K562 (cell line): ENCODE measurements around the gene TRAPPC5. TPM values are rescaled to one million over a fixed set of nuclear protein-coding genes. Genes with fewer than 3 reads are reported as not detected.

ENCODE experiments used
- ARID4B ChIP-seq: sonication (generic); formaldehyde crosslinking; IDR thresholded peaks from 2 replicates; pipeline ENCODE4 v1.8.0; 2022; ENCODE audit warnings: mild to moderate bottlenecking, missing genetic modification reagents
- BCL6 ChIP-seq: fragments of 250-450 bp; sonication (Bioruptor Pico); IDR thresholded peaks from 2 replicates; pipeline ENCODE4 v1.4.0; 2020
- BDP1 ChIP-seq: IDR thresholded peaks from 3 replicates; pipeline ENCODE4 v1.6.1; 2011; ENCODE audit not compliant: insufficient read length, insufficient read depth
- FIP1L1 ChIP-seq: fragments of 200-400 bp; formaldehyde crosslinking; IDR thresholded peaks from 2 replicates; pipeline ENCODE4 v1.6.1; 2018; ENCODE audit warnings: mild to moderate bottlenecking, low read depth, low read length; ENCODE audit not compliant: poor library complexity, severe bottlenecking
- FOXJ2 ChIP-seq: fragments of 200-800 bp; sonication (Bioruptor generic); IDR thresholded peaks from 2 replicates; pipeline ENCODE4 v1.6.1; 2016; ENCODE audit warnings: missing genetic modification characterization, missing compliant biosample characterization
- HMGXB4 ChIP-seq: sonication (generic); formaldehyde crosslinking; IDR thresholded peaks from 2 replicates; pipeline ENCODE4 v1.8.1; 2023; ENCODE audit warnings: mild to moderate bottlenecking, missing genetic modification reagents
- L3MBTL2 ChIP-seq: fragments of 450-650 bp; IDR thresholded peaks from 2 replicates; pipeline ENCODE4 v1.6.1; 2016; ENCODE audit warnings: mild to moderate bottlenecking, moderate library complexity
- SAP30 ChIP-seq: fragments of 200-600 bp; sonication (generic); IDR thresholded peaks from 2 replicates; pipeline ENCODE4 v1.6.1; 2012; ENCODE audit warnings: borderline replicate concordance, low read depth, mild to moderate bottlenecking, moderate library complexity, low read length, control low read depth, inconsistent platforms; ENCODE audit not compliant: insufficient read depth, poor library complexity, severe bottlenecking
- SNAPC5 ChIP-seq: fragments of 250-450 bp; sonication (Bioruptor Pico); IDR thresholded peaks from 2 replicates; pipeline ENCODE4 v1.8.0; 2021; ENCODE audit warnings: moderate library complexity, mild to moderate bottlenecking, inconsistent platforms
- TAL1 ChIP-seq: fragments of 450-650 bp; IDR thresholded peaks from 2 replicates; pipeline ENCODE4 v1.6.1; 2016; ENCODE audit warnings: mild to moderate bottlenecking
- ZBTB1 ChIP-seq: sonication (generic); formaldehyde crosslinking; IDR thresholded peaks from 2 replicates; pipeline ENCODE4 v1.8.1; 2023; ENCODE audit warnings: missing genetic modification reagents, low read depth, mild to moderate bottlenecking, borderline replicate concordance
- ZC3H4 ChIP-seq: sonication (generic); formaldehyde crosslinking; IDR thresholded peaks from 2 replicates; pipeline ENCODE4 v1.9.0; 2021; ENCODE audit warnings: missing genetic modification reagents, borderline replicate concordance
- ZNF263 ChIP-seq: sonication (generic); formaldehyde crosslinking; IDR thresholded peaks from 2 replicates; pipeline ENCODE4 v1.8.0; 2022; ENCODE audit warnings: mild to moderate bottlenecking, missing genetic modification reagents, borderline replicate concordance
- polyA plus RNA-seq, 8 experiments: library from polyadenylated mRNA; depleted of rRNA in 4 of 8; stranded (reverse) in 5 of 8; unstranded in 3 of 8; fragments of >200 nt; fragmentation: Nextera tagmentation in 2 of 8; fragmentation: Illumina TruSeq in 1 of 8; extraction: Ambion mirVana in 2 of 8; extraction: Trizol in 1 of 8; gene quantifications; 2 replicates each; pipeline versions ENCODE4 v1.2.1 to v1.2.3, GENCODE V29; 2011 to 2014; ENCODE audit warnings: inconsistent platforms in 1 of 8, missing spikeins in 1 of 8
- total RNA-seq, 7 experiments: library from RNA; depleted of rRNA in 6 of 7; stranded (reverse); fragments of >200 nt in 6 of 7; fragmentation: Illumina TruSeq in 2 of 7; extraction: Trizol in 2 of 7; gene quantifications; 2 replicates each; pipeline versions ENCODE4 v1.2.1 to v1.2.3, GENCODE V29; 2011 to 2021; ENCODE audit warnings: low replicate concordance in 1 of 7

TRAPPC5 gene
- total and polyA plus RNA-seq, 9 of the 15 experiments (the other 6 are each of a cell fraction or from before 2014, with no cell fraction given), result 2.0 to 76.9 (median 29.3) TPM

- peak; percentile 34 for TF ChIP-seq SAP30
- no peak for TF ChIP-seq SNAPC5 (CRISPR knock-in tag)
- TF ChIP-seq ZC3H4 (CRISPR knock-in tag), result no peak
- TF ChIP-seq BDP1, result no peak
- no peak for TF ChIP-seq BCL6 (CRISPR knock-in tag)
- peak; percentile 90 for TF ChIP-seq FIP1L1
- TF ChIP-seq L3MBTL2, result peak; percentile 81; the same call in 1 of the 2 replicates
- 0 out of 2 replicates have a peak, but pooled peaks have one; percentile 63 for TF ChIP-seq HMGXB4 (CRISPR knock-in tag)
- TF ChIP-seq FOXJ2 (tag), result no peak
- TF ChIP-seq ZBTB1 (CRISPR knock-in tag), result 0 out of 2 replicates have a peak, but pooled peaks have one; percentile 31
- TF ChIP-seq TAL1, result no peak
- TF ChIP-seq ZNF263 (CRISPR knock-in tag), result no peak
- peak; percentile 58; the same call in 1 of the 2 replicates for TF ChIP-seq ARID4B (CRISPR knock-in tag)
These were observed at the start of gene TRAPPC5 (continued) for GRCh38 chr19:7680606-7681339.
